A549 (cell line): ENCODE measurements around the gene BCOR. TPM values are rescaled to one million over a fixed set of nuclear protein-coding genes. Genes with fewer than 3 reads are reported as not detected.

Source experiments
- ATAC-seq, 2 experiments: fragments of 200-7000 bp in 1 of 2; fragments of >200 bp in 1 of 2; cut with Nextera tagmentation in 1 of 2; cut with Tn5 transposase in 1 of 2; 3 replicates each; pipeline versions ENCODE4 v1.8.0 to v1.9.1; 2018 to 2020; ENCODE audit warnings: mild to moderate bottlenecking in 1 of 2, moderate library complexity in 1 of 2
- CTCF ChIA-PET: fragments of 300-600 bp; sonication (Branson Sonifier 250); formaldehyde crosslinking; extraction: SDS; loops from one replicate; lab custom pipeline; 2021; ENCODE audit warnings: antibody characterized with exemption, inconsistent platforms; lab: Yijun Ruan, JAX
- POLR2A ChIA-PET: fragments of 350-600 bp; formaldehyde crosslinking; extraction: SDS; loops from one replicate; lab custom pipeline; 2021; ENCODE audit warnings: antibody characterized with exemption, inconsistent platforms; lab: Yijun Ruan, JAX
- DNase-seq, 2 experiments: peaks; one replicate each; pipeline versions ENCODE4 v3.0.0 to v3.0.0-alpha.2; 2011 to 2016; ENCODE audit warnings: low read depth in 1 of 2, low spot score in 1 of 2
- FAIRE-seq: peaks from 2 replicates; lab custom pipeline; 2011; peaks lifted over from hg19 to GRCh38; lab: Jason Lieb, UNC
- H3K27ac ChIP-seq, 2 experiments: fragments of >200 bp; sonication (Bioruptor Twin); formaldehyde crosslinking; 3 replicates each; pipeline ENCODE4 v1.5.1; 2016 to 2017
- H3K4me1 ChIP-seq: fragments of >200 bp; sonication (Bioruptor Twin); formaldehyde crosslinking; 3 replicates; pipeline ENCODE4 v1.6.1; 2016
- H3K4me2 ChIP-seq: fragments of >200 bp; sonication (Bioruptor Twin); formaldehyde crosslinking; 3 replicates; pipeline ENCODE4 v1.6.1; 2016
- H3K4me3 ChIP-seq: fragments of >200 bp; sonication (Bioruptor Twin); formaldehyde crosslinking; 3 replicates; pipeline ENCODE4 v1.5.1; 2016
- H3K9me3 ChIP-seq: fragments of >200 bp; sonication (Bioruptor Twin); formaldehyde crosslinking; 3 replicates; pipeline ENCODE4 v1.6.1; 2016
- BCL3 ChIP-seq: fragments of >200 bp; sonication (Bioruptor Twin); formaldehyde crosslinking; IDR thresholded peaks from 3 replicates; pipeline ENCODE4 v1.6.1; 2016
- BHLHE40 ChIP-seq: IDR thresholded peaks from 2 replicates; pipeline ENCODE4 v1.6.1; 2012; ENCODE audit warnings: low read depth, low read length, inconsistent platforms
- CBX2 ChIP-seq: fragments of 200-600 bp; sonication (generic); IDR thresholded peaks from 2 replicates; pipeline ENCODE4 v1.6.1; 2016; ENCODE audit warnings: low read depth, mild to moderate bottlenecking, borderline replicate concordance
- CTCF ChIP-seq: fragments of >200 bp; sonication (Bioruptor Twin); formaldehyde crosslinking; IDR thresholded peaks from 3 replicates; pipeline ENCODE4 v1.5.1; 2016
- E2F6 ChIP-seq: IDR thresholded peaks from 2 replicates; pipeline ENCODE4 v1.6.1; 2012; ENCODE audit warnings: low read depth, borderline replicate concordance
- EHF ChIP-seq: fragments of 250-450 bp; sonication (Bioruptor Pico); IDR thresholded peaks from 2 replicates; pipeline ENCODE4 v1.5.0; 2020; ENCODE audit warnings: mild to moderate bottlenecking
- EHMT2 ChIP-seq: fragments of 200-600 bp; sonication (generic); IDR thresholded peaks from 2 replicates; pipeline ENCODE4 v1.6.1; 2016; ENCODE audit warnings: antibody characterized with exemption, low read depth, mild to moderate bottlenecking, moderate library complexity
- GATA3 ChIP-seq: IDR thresholded peaks from 2 replicates; pipeline ENCODE4 v1.6.1; 2012; ENCODE audit warnings: borderline replicate concordance
- HDAC2 ChIP-seq: fragments of 200-600 bp; sonication (generic); IDR thresholded peaks from 2 replicates; pipeline ENCODE4 v1.6.1; 2016
- HES2 ChIP-seq: fragments of >200 bp; sonication (Bioruptor Twin); formaldehyde crosslinking; IDR thresholded peaks from 2 replicates; pipeline ENCODE4 v1.6.1; 2016
- HEYL ChIP-seq: fragments of 250-450 bp; sonication (Bioruptor Pico); IDR thresholded peaks from 2 replicates; pipeline ENCODE4 v1.8.0; 2021; ENCODE audit warnings: mild to moderate bottlenecking, moderate library complexity
- HMGXB4 ChIP-seq: fragments of 250-450 bp; sonication (Bioruptor Pico); IDR thresholded peaks from 2 replicates; pipeline ENCODE4 v1.5.0; 2021; ENCODE audit warnings: mild to moderate bottlenecking, moderate library complexity, borderline replicate concordance
- HOXB13 ChIP-seq: fragments of 250-450 bp; sonication (Bioruptor Pico); IDR thresholded peaks from 2 replicates; pipeline ENCODE4 v1.5.0; 2020; ENCODE audit warnings: low read depth, mild to moderate bottlenecking, moderate library complexity
- MAX ChIP-seq: IDR thresholded peaks from 2 replicates; pipeline ENCODE4 v1.6.1; 2012
- NPAS2 ChIP-seq: fragments of 250-450 bp; sonication (Bioruptor Pico); IDR thresholded peaks from 2 replicates; pipeline ENCODE4 v1.8.0; 2022; ENCODE audit warnings: mild to moderate bottlenecking, moderate library complexity, borderline replicate concordance
- POLR2A ChIP-seq: IDR thresholded peaks from 2 replicates; pipeline ENCODE4 v1.6.1; 2012; ENCODE audit warnings: mild to moderate bottlenecking, low read length
- POLR2AphosphoS2 ChIP-seq: conservative IDR thresholded peaks from 2 replicates; pipeline ENCODE4 v1.6.1; 2012; ENCODE audit warnings: low read length, improper control_type of control experiment, inconsistent platforms
- RCOR1 ChIP-seq: fragments of 150-350 bp; IDR thresholded peaks from 2 replicates; pipeline ENCODE4 v1.6.1; 2014; ENCODE audit warnings: antibody characterized with exemption, low read length, low read depth
- RFX5 ChIP-seq: fragments of 450-650 bp; IDR thresholded peaks from 2 replicates; pipeline ENCODE4 v1.7.1; 2014; ENCODE audit warnings: antibody characterized with exemption, mild to moderate bottlenecking, moderate library complexity
- TFCP2L1 ChIP-seq: fragments of 250-450 bp; sonication (Bioruptor Pico); IDR thresholded peaks from 2 replicates; pipeline ENCODE4 v1.5.0; 2021; ENCODE audit warnings: mild to moderate bottlenecking
- WGBS: methylation state at CpG from one replicate; pipeline ENCODE4 v1.1.6; 2017; ENCODE audit errors: missing lambda C conversion rate; 5-methylcytosine and 5-hydroxymethylcytosine counted together
- polyA plus RNA-seq, 4 experiments: library from polyadenylated mRNA; depleted of rRNA in 3 of 4; stranded (reverse); fragments of >200 nt; fragmentation: RNase III in 1 of 4; extraction: RNeasy Plus Mini Kit Qiagen cat#74134 plus additional on column Dnase treatment in 1 of 4; gene quantifications; 2 replicates in 3 of 4; 3 replicates in 1 of 4; pipeline ENCODE4 v1.2.3, GENCODE V29; 2011 to 2017

The BCOR gene
- polyA plus RNA-seq, 2 of the 4 experiments (the other 2 are of a cell fraction): 12.2 to 12.6 TPM

- H3K27ac ChIP-seq: peak overlapping the region; percentile 96 to 98
- DNase-seq (no peak), FAIRE-seq (no peak), ATAC-seq (peak; percentile 12 to 21; a peak in 5 of 6 replicates)
- no peak; the same call in 1 of the 2 replicates for TF ChIP-seq E2F6
- TF ChIP-seq HDAC2: no peak
- no peak for TF ChIP-seq POLR2AphosphoS2
- 0 out of 2 replicates have a peak, but pooled peaks have one; percentile 5 for TF ChIP-seq MAX
- TF ChIP-seq POLR2A: no peak
- ChIA-PET CTCF (interaction anchor here (0.6 to 1.6 kb wide), 3 partner anchors 17 to 351 kb away, joined by 3 to 8 read pairs (median 4); no protein-coding TSS in a partner anchor), POLR2A (interaction anchor here (0.8 to 1.9 kb wide), 12 partner anchors 35 to 308 kb away, joined by 3 to 24 read pairs (median 4); partner anchors contain the start of gene BCOR)
- no peaks in the 10 kb centered on the region; the same call in 1 of the 3 replicates for H3K9me3 ChIP-seq
- H3K4me2 ChIP-seq: peak overlapping the region; percentile 81
- H3K4me1 ChIP-seq: peaks cover 7% of the 10 kb centered on the region
- WGBS: no CpG with 5 or more reads among the region's 35 CpGs
- peak overlapping the region; percentile 88 for H3K4me3 ChIP-seq
These were observed 84.9 kb downstream of the BCOR start for GRCh38 chrX:40012868-40013265.

GRCh38 chrX:40012039-40012867 is 85.5 kb downstream of the BCOR start:
- Histone ChIP-seq H3K4me2 (peak overlapping the region; percentile 81), H3K27ac (peak overlapping the region; percentile 96 to 98), H3K4me3 (peak overlapping the region; percentile 88; the same call in 2 of the 3 replicates), H3K9me3 (no peaks in the 10 kb centered on the region; the same call in 1 of the 3 replicates), H3K4me1 (peaks cover 7% of the 10 kb centered on the region)
- FAIRE-seq: no peak
- WGBS: 92% methylated on average over 47 of the region's 60 CpGs
- no peak for ATAC-seq
- ChIA-PET POLR2A (interaction anchor here (0.8 to 1.9 kb wide), 5 partner anchors 55 to 282 kb away, joined by 3 to 24 read pairs (median 4); partner anchors contain the start of gene BCOR), CTCF (no interaction called here)
- TF ChIP-seq MAX (no peak), RFX5 (no peak), NPAS2 (CRISPR knock-in tag) (no peak), HES2 (no peak), EHF (CRISPR knock-in tag) (no peak), HMGXB4 (no peak), RCOR1 (no peak), HOXB13 (CRISPR knock-in tag) (no peak), BHLHE40 (no peak), TFCP2L1 (no peak), GATA3 (no peak), BCL3 (no peak)
- DNase-seq: no peak

- CTCF ChIA-PET: no interaction called here
- TF ChIP-seq MAX: no peak
- no peak for TF ChIP-seq EHMT2
- TF ChIP-seq HDAC2: no peak
- no peak for TF ChIP-seq HMGXB4
- TF ChIP-seq HEYL (CRISPR knock-in tag): no peak
- TF ChIP-seq CBX2: no peak
- TF ChIP-seq CTCF: no peak
- TF ChIP-seq BHLHE40: no peak
These were observed 86.3 kb downstream of the BCOR start for GRCh38 chrX:40011322-40012038.

More at GRCh38 chrX:40011322-40012038, 86.3 kb downstream of the BCOR start:
- no peaks in the 10 kb centered on the region; the same call in 1 of the 3 replicates for H3K9me3 ChIP-seq
- no peak overlapping the region for H3K27ac ChIP-seq
- no peak for FAIRE-seq
- ATAC-seq: no peak
- POLR2A ChIA-PET: no interaction called here
- peaks cover 7% of the 10 kb centered on the region for H3K4me1 ChIP-seq
- 95% methylated on average over 24 of the region's 24 CpGs for WGBS
- no peak for DNase-seq
- no peak overlapping the region for H3K4me3 ChIP-seq
- H3K4me2 ChIP-seq: no peak overlapping the region
